HG03565 (cell line): ENCODE data around the gene RPE65.
"Not testable (repeated sequence)": the region's sequence is repeated elsewhere in the genome, so short reads cannot be mapped to it uniquely, and the experiment has no call there.

Experiments
- ATAC-seq: cut with Tn5 transposase; IDR thresholded peaks from one replicate; pipeline ENCODE4 v1.9.1; 2021; ENCODE audit warnings: mild to moderate bottlenecking, moderate library complexity; ENCODE audit not compliant: unreplicated experiment

Gene RPE65

GRCh38 chr1:68454534-68454933 lies 4.8 kb upstream of the RPE65 start:
- ATAC-seq, result peak; percentile 62

- ATAC-seq, result no peak
Observed at GRCh38 chr1:68453060-68453670, 3.4 kb upstream of the RPE65 start.

- no peak for ATAC-seq
Observed at GRCh38 chr1:68448365-68448764, 1.4 kb downstream of the RPE65 start.

- ATAC-seq, result no peak
Observed at GRCh38 chr1:68445709-68446108, 4.0 kb downstream of the RPE65 start.

GRCh38 chr1:68442822-68443556 lies 6.8 kb downstream of the RPE65 start:
- ATAC-seq, result peak; percentile 92

GRCh38 chr1:68442006-68442405 lies 7.7 kb downstream of the RPE65 start:
- no peak for ATAC-seq

GRCh38 chr1:68438310-68438709 lies 11.4 kb downstream of the RPE65 start:
- no peak for ATAC-seq

- no peak for ATAC-seq
Observed at GRCh38 chr1:68433395-68433794, 16.4 kb downstream of the RPE65 start.

GRCh38 chr1:68431076-68431475 lies 18.7 kb downstream of the RPE65 start:
- ATAC-seq, result no peak

GRCh38 chr1:68429233-68429808 lies 20.4 kb downstream of the RPE65 start:
- no peak for ATAC-seq

GRCh38 chr1:68426594-68426993 lies 23.2 kb downstream of the RPE65 start:
- ATAC-seq, result no peak

- ATAC-seq, result no peak
Observed at GRCh38 chr1:68421350-68421749, 28.4 kb downstream of the RPE65 start.

- no peak for ATAC-seq
Observed at GRCh38 chr1:68409426-68409825, 40.3 kb downstream of the RPE65 start.

GRCh38 chr1:68401506-68401905 lies 48.2 kb downstream of the RPE65 start:
- ATAC-seq, result no peak

GRCh38 chr1:68395575-68395974 lies 54.2 kb downstream of the RPE65 start:
- not testable (repeated sequence) for ATAC-seq

GRCh38 chr1:68392474-68392873 lies 57.3 kb downstream of the RPE65 start:
- not testable (repeated sequence) for ATAC-seq

- not testable (repeated sequence) for ATAC-seq
Observed at GRCh38 chr1:68385798-68386524, 63.8 kb downstream of the RPE65 start.

GRCh38 chr1:68384872-68385411 lies 64.8 kb downstream of the RPE65 start:
- ATAC-seq, result no peak

GRCh38 chr1:68384321-68384813 lies 65.4 kb downstream of the RPE65 start:
- ATAC-seq, result no peak

- ATAC-seq, result no peak
Observed at GRCh38 chr1:68383092-68383491, 66.7 kb downstream of the RPE65 start.

GRCh38 chr1:68379085-68379478 lies 70.7 kb downstream of the RPE65 start:
- no peak for ATAC-seq
